Lower leg skin (tissue), 4 donors: Measurements from ENCODE around the gene CABCOCO1. TPM values are rescaled to one million over a fixed set of nuclear protein-coding genes. Genes with fewer than 3 reads are reported as not detected.

Experiments used
- DNase-seq, 2 donors: peaks; one replicate each; pipeline ENCODE4 v3.0.0-alpha.2; 2019; ENCODE audit warnings: low spot score in 2 of 2
- H3K4me3 ChIP-seq: fragments of 200-600 bp; sonication (generic); 2 replicates; pipeline ENCODE4 v1.5.1; 2017; ENCODE audit warnings: mild to moderate bottlenecking, low read depth; ENCODE audit not compliant: poor library complexity, severe bottlenecking
- CTCF ChIP-seq, 3 donors: fragments of 450-650 bp; IDR thresholded peaks; one replicate each; pipeline ENCODE4 v1.5.1; 2016; ENCODE audit warnings: antibody characterized with exemption in 3 of 3, mild to moderate bottlenecking in 3 of 3, moderate library complexity in 2 of 3
- POLR2A ChIP-seq, 2 donors: fragments of 450-650 bp; IDR thresholded peaks; one replicate each; pipeline ENCODE4 v1.6.1; 2016 to 2017; ENCODE audit warnings: antibody characterized with exemption in 2 of 2, mild to moderate bottlenecking in 1 of 2, moderate library complexity in 1 of 2
- whole genome bisulfite sequencing, 2 donors: methylation state at CpG; one replicate each; pipeline ENCODE4 v1.1.5; 2018; 5-methylcytosine and 5-hydroxymethylcytosine counted together
- intact Hi-C: fragments of 100-400 bp; cut with DNase I; formaldehyde crosslinking; loops from one replicate; pipeline ENCODE4 v1.15.0; 2023; ENCODE audit warnings: low total_unique reads
- total RNA-seq, 4 donors: library from RNA; depleted of rRNA; stranded (reverse); fragments of >200 nt; gene quantifications; one replicate each; pipeline ENCODE4 v1.1.0, GENCODE V29; 2016

CABCOCO1 gene
- total RNA-seq, 4 donors from 2014 or later: 0.46 TPM; not detected in 3

- intact Hi-C loops: no loop called here
- 41 to 46% methylated on average over 3 of the region's 3 CpGs for WGBS, 2 donors
Observed at GRCh38 chr10:61628151-61628874, 34.4 kb upstream of the CABCOCO1 start.

GRCh38 chr10:61628875-61629513 is 33.7 kb upstream of the CABCOCO1 start:
- no peak overlapping the region for H3K4me3 ChIP-seq
- peak in 1 of 2 donors; percentile 19 for DNase-seq
- 55 to 56% methylated on average over 4 of the region's 4 CpGs for WGBS, 2 donors
- TF ChIP-seq CTCF (IDR thresholded peaks at IDR 0.05) (no peak), POLR2A (IDR thresholded peaks at IDR 0.05) (no peak)
- intact Hi-C loops: no loop called here

More at GRCh38 chr10:61628151-61628874, 34.4 kb upstream of the CABCOCO1 start:
- no peak overlapping the region for H3K4me3 ChIP-seq
- no peak for DNase-seq
- TF ChIP-seq CTCF (IDR thresholded peaks at IDR 0.05) (no peak), POLR2A (IDR thresholded peaks at IDR 0.05) (no peak)

- DNase-seq: no peak
- intact Hi-C loops: no loop called here
- TF ChIP-seq POLR2A (IDR thresholded peaks at IDR 0.05): no peak
- TF ChIP-seq CTCF (IDR thresholded peaks at IDR 0.05): no peak
Observed at GRCh38 chr10:61629576-61629975, 33.2 kb upstream of the CABCOCO1 start.

DNA sequence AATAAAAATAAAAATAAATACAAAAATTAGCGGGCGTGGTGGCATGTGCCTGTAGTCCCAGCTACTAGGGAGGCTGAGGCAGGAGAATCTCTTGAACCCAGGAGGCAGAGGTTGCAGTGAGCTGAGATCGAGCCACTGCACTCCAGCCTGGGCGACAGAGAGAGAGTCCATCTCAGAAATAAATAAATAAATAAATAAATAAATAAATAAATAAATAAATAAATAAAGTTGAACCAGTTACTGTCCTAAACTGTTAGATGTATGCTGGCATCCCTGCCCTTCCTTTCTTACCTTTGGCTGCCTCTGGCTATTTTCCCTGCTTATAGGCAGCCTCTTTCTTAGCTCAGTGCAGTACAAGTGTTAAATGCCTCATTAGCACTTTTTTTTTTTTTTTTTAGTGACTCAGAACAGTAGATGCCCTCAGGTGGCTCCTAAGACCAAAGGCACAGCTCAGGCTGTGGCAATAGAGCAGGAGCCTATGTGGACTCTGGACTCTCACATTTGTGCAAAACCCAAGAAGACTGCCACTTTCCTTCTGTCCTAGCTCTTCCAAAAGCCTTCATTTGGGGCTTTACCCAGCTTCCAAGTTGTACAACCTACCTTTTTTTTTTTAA is 30.6 kb upstream of the CABCOCO1 start:
- DNase-seq: no peak
- intact Hi-C loops: no loop called here
- no peak overlapping the region for H3K4me3 ChIP-seq
- WGBS, 2 donors: 95 to 98% methylated on average over 4 of the region's 4 CpGs
- TF ChIP-seq POLR2A (IDR thresholded peaks at IDR 0.05) (no peak), CTCF (IDR thresholded peaks at IDR 0.05) (no peak)

More at GRCh38 chr10:61629576-61629975, 33.2 kb upstream of the CABCOCO1 start:
- H3K4me3 ChIP-seq: no peak overlapping the region
- WGBS, 2 donors: 93 to 94% methylated on average over 4 of the region's 4 CpGs

DNA sequence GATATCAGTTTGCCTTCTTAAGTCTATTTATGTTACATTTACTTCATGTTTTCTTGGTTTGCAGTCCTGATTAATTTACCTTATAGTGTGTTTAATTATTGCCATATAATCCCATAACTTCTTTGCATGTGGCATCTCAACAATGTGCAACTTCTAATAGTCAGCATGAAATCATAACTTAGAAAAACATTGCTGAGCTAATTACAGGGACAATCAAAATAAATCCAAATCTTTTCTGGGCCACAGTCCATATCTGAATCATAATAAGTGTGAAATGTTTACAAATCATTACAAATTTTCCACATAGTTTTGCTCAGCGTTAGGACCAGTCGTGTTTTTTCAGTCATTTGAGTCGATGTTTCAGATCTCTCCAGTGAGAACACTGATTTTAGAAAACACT is 29.1 kb upstream of the CABCOCO1 start:
- intact Hi-C loops: loop anchor here (1.0 kb wide), 1 partner anchor 31 kb away; no protein-coding TSS in a partner anchor
- no peak for DNase-seq
- WGBS, 2 donors: 50 to 55% methylated on average over 3 of the region's 3 CpGs
- TF ChIP-seq CTCF (IDR thresholded peaks at IDR 0.05) (no peak), POLR2A (IDR thresholded peaks at IDR 0.05) (no peak)
- no peak overlapping the region for H3K4me3 ChIP-seq
